NCI-H2171 treated with DMSO at 0.1 percent for 48 hours (cell line): ENCODE data around the gene IREB2.

Experiments used
- DNase-seq: peaks from one replicate; lab custom pipeline; 2025; lab: John Stamatoyannopoulos, UW

Gene IREB2

DNA sequence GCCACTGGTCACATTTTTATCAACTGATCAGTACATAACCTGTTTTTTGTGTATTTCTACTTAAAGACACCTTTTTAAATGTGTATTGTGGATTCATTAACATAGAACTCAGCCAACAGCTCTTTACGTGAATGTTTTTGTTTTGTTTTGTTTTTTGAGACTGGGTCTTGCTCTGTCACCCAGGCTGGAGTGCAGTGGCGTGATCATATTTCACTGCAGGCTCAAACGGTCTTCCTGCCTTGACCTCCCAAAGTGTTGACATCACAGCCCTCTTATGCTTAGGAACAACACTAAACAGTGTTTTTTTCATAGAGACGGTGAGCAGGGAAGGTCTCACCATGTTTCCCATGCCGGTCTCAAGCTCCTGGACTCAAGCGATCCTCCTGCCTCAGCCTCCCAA, 112.2 kb downstream of the IREB2 start:
- DNase-seq, result no peak

DNA sequence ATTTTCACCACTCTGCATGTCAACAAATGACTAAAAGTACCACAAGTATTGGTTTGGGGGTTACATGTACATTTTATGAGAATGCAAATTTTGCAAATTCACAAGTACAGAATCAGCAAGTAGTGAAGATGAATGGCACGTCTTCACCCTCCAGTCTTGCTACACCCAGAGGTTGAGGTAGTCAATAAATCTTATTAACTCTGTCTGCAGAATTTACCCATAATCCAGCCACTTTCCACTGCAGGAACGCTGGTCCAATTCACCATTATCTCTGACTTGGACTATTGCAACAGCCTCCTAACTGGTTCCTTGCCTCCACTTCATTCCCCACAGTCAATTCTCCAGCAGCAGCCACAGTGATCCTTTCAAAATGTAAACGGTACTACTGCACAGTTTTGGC, 112.8 kb downstream of the IREB2 start:
- no peak for DNase-seq
